ENCODE data around the gene CCNQ. TPM values are rescaled to one million over a fixed set of nuclear protein-coding genes. Genes with fewer than 3 reads are reported as not detected.

Gene CCNQ
- total and polyA plus RNA-seq, 10 of the 15 experiments (the other 5 are each of a cell fraction or from before 2014, with no cell fraction given), result 0.45 to 36.2 (median 18.2) TPM

- TF ChIP-seq NBN (IDR thresholded peaks at IDR 0.05) (no peak), TAF1 (IDR thresholded peaks at IDR 0.05; ENCODE audit: borderline replicate concordance, low read depth, low read length) (no peak), JUND (IDR thresholded peaks at IDR 0.05; ENCODE audit: low read depth, low read length) (no peak), ZNF622 (IDR thresholded peaks at IDR 0.05) (no peak), EP300 (IDR thresholded peaks at IDR 0.05; ENCODE audit: borderline replicate concordance in 1 of 2, control insufficient read depth in 1 of 2, low read depth in 2 of 2, low read length in 2 of 2) (no peak), IRF4 (IDR thresholded peaks at IDR 0.05; ENCODE audit: low read depth, low read length) (no peak), ZSCAN29 (IDR thresholded peaks at IDR 0.05) (no peak), BCL11A (IDR thresholded peaks at IDR 0.05; ENCODE audit: low read depth, low read length) (no peak), IKZF2 (IDR thresholded peaks at IDR 0.05) (no peak)
- DNase-seq (ENCODE audit: low read depth, low spot score) (no peak), ATAC-seq (no peak), FAIRE-seq (no peak)
- Histone ChIP-seq H3K9ac (ENCODE audit: control insufficient read depth, insufficient read depth, low read length) (no peak overlapping the region), H3K27ac (ENCODE audit: control insufficient read depth, insufficient read depth) (no peak overlapping the region), H3K4me2 (ENCODE audit: control insufficient read depth, insufficient read depth) (no peak overlapping the region), H3K36me3 (ENCODE audit: control insufficient read depth in 2 of 2, insufficient read depth in 2 of 2, low read length in 1 of 2) (no peaks in the 10 kb centered on the region), H2AFZ (ENCODE audit: control insufficient read depth, low read depth, low read length) (no peak overlapping the region), H3K9me3 (replicated peaks; ENCODE audit: control insufficient read depth, insufficient read depth, low read length) (no peaks in the 10 kb centered on the region; the same call in 2 of the 3 replicates), H3K79me2 (ENCODE audit: control insufficient read depth, insufficient read depth, low read length) (no peaks in the 10 kb centered on the region), H4K20me1 (ENCODE audit: control insufficient read depth, insufficient read depth) (no peaks in the 10 kb centered on the region), H3K4me3 (no peak overlapping the region), H3K4me1 (ENCODE audit: control insufficient read depth, insufficient read depth, low read length) (no peaks in the 10 kb centered on the region), H3K27me3 (replicated peaks in 1 of 2; ENCODE audit: control insufficient read depth in 2 of 2, insufficient read depth in 2 of 2, low read length in 1 of 2) (no peaks in the 10 kb centered on the region; a peak in 3 of 4 replicates)
- ChIA-PET CTCF (no interaction called here), RAD21 (ENCODE audit: unreplicated experiment) (no interaction called here), POLR2A (no interaction called here), SMC1A (ENCODE audit: uncharacterized antibody, unreplicated experiment) (no interaction called here)
- in situ Hi-C loops (cut with MboI), result no loop called here
- BruUV-seq (replicated peaks), result no TSS peak
- intact Hi-C loops (cut with micrococcal nuclease; ENCODE audit: unreplicated experiment), result no loop called here
- 18% methylated on average over 15 of the region's 15 CpGs for WGBS (ENCODE audit: insufficient coverage, insufficient replicate concordance, low lambda C conversion rate, missing lambda C conversion rate)
Measured at GRCh38 chrX:153627675-153628111, 28.8 kb upstream of the CCNQ start.

Data from GM12878 (cell line).